Stimulated activated CD4-positive, alpha-beta T cell treated with anti-CD3 and anti-CD28 coated beads, Interleukin-1b, Interleukin-23, amount 100 ng/mL, for 1 hour (primary cell): ENCODE measurements around the gene CSTPP1.
"Not testable (repeated sequence)": the region's sequence is repeated elsewhere in the genome, so short reads cannot be mapped to it uniquely, and the experiment has no call there.

Experiments used
- DNase-seq, 2 donors: peaks; one replicate each; pipeline ENCODE4 v3.0.0-alpha.2; 2020; ENCODE audit warnings: low read depth in 2 of 2

CSTPP1 gene

DNA sequence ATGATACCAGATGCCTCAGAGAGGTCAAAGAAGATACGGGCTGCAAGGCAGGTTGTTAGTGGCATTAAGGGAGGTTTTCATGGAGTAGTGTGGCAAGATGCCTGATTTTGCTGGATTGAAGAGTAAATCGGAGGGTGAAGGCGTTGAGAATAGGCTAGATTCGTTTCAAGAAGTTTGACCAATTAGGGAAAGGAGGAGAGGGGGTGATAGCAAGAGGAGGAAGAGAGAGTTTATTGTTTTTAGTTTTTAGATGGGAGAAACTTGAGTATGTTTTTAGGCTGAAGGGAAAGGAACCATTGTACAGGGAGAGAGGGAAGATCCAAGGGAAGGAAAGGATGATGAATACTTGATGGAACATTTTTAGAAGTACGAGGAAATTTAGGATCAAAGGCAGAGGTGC is 16.5 kb downstream of the CSTPP1 start:
- DNase-seq, result no peak

DNA sequence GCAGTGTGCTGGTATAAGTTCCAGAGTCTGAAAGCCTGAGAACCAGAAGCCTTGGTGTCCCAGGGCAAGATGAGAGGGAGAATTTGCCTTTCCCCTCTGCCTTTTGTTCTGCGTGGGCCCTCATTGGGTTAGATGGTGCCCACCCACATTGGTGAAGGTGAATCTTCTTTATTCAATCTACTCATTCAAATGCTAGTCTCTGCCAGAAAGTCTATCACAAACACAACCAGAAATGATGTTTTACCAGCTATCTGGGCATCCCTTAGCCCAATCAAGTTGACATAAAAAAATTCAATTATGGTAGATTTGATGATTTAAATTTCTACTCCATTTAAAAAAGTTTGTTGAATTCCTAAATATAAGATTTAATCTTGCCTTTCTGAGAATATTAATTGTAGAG is 22.2 kb downstream of the CSTPP1 start:
- DNase-seq, result no peak

DNA sequence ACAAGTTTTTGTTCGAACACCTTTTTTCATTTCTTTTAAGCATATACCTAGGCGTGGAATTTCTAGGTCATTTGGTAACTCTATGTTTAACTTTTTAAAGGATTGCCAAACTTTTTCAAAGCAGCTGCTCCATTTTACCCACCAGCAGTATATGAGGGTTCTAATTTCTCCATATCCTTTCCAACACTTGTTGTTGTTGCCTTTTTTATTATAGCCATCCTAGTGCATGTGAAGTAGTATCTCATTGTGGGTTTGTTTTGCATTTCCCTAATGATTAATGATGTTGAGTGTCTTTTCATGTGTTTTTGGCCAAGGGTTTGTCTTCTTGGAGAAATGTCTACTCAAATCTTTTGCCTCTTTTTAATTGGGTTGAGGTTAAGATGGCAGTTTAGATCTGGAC is 24.5 kb downstream of the CSTPP1 start:
- no peak for DNase-seq

DNA sequence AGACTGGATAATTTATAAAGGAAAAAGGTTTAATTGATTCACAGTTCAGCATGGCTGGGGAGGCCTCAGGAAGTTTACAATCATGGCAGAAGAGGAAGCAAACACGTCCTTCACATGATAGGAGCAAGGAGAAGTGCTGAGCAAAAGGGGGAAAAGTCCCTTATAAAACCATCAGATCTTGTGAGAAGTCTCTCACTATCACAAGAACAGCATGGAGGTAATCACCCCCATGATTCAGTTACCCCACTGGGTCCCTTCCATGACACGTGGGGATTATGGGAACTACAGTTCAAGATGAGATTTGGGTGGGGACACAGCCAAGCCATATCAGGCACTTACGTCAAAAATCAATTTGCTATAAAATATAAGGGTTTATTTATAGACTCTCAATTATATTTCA is 25.3 kb downstream of the CSTPP1 start:
- DNase-seq, result not testable (repeated sequence)

DNA sequence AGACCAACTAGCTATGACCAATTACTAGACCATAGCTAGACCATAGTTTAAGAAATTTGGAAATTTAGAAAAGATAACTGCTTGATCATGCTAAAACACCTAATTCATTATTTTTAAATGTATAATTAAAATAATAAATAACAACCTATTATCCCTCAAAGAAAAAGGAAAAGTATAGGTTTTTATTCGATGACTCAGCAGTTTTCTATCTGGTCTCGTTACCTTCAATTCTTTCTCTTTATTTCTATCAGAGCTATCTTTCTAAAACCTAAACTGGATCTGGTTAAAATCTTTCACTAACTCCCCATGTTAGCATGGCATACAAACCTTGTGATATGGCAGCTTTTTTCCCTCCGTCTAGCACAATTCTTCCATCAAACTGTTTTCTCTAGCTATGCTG is 27.3 kb downstream of the CSTPP1 start:
- DNase-seq, result no peak

DNA sequence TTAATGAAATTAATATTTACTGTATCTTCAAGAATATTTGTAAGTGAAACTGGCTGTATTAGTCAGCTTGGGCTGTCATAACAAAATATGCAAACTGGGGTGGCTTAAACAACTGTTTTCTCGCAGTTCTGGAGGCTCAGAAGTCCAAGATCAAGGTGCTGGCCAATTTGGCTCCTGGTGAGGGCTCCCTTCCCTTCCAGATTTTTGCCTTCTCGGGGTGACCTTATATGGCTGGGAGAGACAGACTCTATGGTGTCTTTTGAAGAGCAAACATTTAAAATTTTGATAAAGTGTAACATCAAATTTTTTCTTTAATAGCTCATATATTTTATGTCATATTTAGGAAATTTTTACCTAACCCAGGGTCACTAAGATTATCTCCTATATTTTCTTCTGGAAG is 30.2 kb downstream of the CSTPP1 start:
- no peak for DNase-seq

DNA sequence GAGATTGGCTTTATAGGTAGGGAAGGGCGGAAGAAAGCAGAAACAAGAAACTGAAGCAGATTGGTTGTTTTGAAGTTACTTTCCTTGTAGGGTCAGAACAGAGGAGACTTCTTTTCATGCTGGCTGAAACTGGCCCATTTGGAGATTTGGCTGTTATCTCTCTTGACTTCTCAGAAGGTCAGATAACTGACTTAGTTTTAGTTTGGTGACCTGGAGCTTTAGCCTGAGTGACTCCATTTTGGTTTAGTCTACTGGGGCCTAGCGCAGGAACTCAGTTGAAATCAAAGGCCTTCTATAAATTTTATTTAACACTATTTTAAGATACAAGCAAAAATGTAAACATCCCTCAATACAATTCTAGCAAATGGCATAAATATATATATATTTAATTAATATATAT is 31.4 kb downstream of the CSTPP1 start:
- no peak for DNase-seq

DNA sequence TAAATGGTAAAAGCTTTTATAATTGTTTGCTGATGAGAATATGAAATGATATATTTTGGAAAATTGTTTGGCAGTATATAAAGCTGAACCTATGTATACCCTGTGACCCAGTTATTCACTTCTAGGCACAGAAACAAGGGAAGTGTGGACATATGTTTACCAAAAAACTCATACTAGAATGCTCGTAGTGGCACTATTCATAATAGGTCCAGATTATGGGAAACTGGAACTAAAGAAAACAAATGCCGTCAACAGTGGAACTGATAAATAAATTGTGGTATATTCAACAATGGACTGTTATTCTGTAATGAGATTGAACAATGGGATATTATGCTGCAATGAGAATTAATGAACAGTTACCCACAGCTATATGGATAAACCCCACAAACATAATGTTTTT is 32.8 kb downstream of the CSTPP1 start:
- DNase-seq, result no peak

DNA sequence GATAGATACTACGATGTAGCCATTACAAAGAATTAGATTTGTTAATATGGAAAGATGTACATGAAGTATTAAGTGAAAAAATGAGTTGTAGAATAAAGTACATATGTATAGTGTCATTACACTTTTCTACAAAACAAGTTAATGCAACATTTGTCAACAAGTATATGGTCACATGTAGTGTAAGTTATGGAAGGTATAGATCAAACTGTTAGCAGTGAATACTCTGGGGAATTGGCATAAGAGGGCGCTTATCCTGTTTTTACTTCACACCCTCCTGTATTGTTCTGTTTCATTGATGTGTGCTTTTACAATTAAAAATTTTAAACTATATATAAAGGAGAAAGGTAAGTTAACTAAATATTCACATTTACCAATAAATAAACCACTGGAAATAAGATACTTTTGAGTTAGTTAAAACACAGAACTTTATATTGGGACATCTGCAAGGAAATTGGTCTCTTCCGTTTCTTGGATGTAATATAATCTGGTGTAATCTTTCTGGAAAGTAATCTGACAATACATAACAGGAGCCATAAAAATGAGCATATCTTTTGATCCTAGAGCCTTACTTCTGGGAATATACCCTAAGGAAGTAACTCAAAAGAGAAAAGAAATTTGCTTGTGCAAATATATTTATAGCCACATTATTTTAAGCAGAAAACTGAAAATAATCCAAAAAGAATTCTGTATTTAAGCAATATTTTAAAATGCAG is 34.5 kb downstream of the CSTPP1 start:
- DNase-seq, result no peak

DNA sequence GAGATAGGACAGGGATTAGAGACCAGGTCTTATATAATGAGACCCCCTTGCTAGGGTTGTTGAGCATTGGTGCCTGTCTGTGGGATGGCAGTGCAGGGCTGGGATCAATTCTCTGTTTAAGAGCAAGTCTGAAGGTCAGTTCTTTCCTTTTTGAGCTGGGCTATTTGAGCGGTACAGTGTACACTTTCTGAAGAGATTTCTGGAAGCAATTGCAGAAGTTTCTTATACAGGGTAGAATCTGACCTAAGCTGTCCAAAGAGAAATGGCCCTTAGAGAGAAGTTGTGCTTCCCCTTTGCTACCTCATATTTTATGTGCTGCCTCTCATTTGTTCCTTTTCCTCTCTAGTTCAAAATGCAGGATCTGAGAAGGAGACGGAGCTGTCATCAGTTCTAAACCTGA is 35.8 kb downstream of the CSTPP1 start:
- no peak for DNase-seq

DNA sequence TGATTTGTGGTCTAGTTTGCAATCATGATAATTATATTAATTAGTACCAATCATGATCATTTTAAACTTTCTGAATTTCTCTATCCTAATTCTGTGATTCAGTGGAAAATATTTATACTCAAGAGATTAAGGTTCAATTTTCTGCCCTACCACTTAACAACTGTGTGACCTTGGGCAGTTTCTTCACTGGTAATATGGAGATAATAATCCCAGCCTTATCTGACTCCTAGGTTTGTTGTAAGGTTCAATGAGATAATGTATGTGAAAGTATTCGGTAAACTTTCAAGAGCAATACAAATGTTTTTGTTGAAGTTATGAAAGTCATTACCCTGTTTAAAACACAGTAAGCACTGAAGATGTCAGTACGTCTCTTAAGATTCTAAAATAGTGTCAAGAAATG is 36.3 kb downstream of the CSTPP1 start:
- no peak for DNase-seq

DNA sequence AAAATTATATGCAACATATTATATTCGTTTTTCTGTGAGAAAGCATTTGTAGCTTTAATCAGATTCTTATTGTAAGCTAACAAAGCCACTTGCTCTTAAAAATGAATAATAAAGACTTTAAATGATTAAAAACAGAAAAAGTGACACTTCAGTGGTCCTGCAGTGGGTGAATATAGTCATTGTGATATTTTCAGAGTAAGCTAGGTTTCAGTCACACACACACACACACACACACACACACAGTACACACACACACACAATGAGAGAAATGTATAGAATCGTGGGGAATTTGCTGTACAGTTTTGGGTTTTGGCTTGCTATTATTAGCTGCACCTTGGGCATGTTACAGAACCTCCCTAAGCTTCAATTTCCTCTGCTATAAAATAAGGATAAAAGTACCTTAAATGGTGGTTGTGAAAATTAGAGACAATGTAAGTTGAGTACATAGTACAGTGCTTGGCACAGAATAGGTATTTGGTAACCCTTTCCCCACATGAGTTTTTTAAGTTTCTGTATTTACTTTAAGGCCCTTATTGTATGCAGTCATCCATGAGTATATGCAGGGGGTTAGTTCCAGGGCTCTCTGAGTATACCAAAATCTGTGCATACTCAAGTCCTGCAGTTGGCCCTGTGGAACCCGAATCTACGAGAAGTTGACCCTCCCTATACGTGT is 39.8 kb downstream of the CSTPP1 start:
- no peak for DNase-seq

DNA sequence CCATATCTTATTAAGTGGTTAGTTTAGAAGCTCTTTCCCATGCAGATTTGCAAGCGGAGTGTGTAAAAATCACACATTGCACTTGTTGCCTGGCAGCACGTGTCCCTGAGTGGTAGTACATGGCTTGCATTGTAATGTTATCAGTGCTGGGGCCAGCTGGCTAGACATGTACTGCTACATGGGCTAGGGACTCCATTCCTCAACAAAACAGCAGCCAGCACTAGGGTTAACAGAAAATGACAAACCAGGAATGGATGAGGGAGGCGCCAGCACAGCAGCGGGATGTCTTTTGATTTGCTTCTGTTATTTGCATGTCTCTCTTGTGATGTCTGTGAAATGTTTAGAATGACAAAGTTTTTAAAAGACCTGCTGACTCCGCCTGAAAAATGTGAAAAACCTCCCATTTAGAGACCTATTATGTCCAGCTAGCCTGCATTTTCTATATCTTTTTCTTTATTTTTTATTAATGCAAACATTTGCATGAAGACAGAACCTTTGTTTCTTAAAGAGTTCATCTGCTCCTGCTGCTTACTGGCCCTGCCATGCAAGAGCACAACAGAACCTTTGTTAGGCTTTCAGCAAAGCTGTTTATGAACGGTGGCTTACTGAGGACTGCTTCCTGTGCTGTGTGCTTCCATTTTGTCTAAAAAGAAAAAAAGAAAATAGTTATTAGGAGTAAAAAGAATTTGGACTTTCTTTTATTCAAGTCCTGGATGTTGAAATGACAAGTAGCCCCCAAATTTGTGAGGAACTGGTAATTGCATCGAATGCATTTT is 40.7 kb downstream of the CSTPP1 start:
- no peak for DNase-seq

DNA sequence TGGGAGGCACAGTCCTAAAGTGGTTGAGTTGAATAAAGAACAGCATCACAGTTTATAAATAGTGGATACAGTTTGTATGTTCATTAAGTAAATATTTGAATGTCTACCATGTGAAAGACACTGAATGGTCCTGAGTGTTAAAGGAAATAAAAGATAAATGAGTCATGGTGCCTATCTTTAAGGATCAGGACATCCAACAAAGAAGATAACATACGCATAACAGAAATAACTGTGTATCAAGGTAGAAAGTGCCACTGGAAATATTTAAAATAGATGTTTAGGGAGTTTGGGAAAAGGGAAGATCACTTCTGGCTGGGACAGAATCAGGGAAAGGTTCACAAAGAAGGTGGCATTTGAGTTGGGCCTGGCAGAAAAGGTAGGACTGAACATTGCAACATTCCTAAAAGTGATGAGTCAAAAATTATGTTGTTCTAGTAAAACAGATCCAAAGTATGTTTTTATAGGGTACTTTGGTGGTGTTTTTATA is 41.5 kb downstream of the CSTPP1 start:
- DNase-seq, result no peak

DNA sequence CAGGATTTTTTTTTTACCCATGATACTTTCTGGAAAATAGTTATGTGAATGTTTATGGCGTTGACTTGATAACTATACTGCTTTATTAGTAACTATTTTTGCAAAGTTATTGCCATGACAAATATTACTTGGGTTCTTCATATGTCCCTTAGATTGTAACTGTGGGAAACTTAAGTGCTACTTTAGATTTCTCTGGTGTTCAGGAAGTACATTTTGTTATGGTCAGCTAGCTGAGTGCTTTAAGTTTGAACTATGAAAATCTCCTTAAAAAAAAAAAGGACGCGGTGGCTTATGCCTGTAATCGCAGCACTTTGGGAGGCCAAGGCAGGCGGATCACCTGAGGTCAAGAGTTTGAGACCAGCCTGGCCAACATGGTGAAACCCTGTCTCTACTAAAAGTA is 42.8 kb downstream of the CSTPP1 start:
- DNase-seq, result no peak

DNA sequence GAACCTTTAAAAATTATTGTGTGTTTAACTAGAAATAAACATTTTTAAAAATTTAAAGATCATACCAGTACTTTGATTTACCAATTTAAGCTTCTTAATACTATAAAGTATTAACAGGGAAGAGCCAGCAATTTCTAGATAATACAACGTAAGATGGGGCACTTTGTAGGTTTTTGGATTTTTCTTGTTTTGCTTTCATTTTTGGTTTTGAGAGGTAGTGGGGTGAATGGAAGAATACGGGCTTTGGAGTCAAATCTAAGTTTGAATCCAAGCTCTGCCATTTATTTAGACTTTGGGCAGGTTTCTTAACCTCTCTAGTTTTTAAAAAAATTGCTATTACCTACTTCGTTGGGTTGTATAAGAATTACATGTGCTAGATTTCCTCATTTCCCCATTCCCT is 44.9 kb downstream of the CSTPP1 start:
- DNase-seq, result no peak

DNA sequence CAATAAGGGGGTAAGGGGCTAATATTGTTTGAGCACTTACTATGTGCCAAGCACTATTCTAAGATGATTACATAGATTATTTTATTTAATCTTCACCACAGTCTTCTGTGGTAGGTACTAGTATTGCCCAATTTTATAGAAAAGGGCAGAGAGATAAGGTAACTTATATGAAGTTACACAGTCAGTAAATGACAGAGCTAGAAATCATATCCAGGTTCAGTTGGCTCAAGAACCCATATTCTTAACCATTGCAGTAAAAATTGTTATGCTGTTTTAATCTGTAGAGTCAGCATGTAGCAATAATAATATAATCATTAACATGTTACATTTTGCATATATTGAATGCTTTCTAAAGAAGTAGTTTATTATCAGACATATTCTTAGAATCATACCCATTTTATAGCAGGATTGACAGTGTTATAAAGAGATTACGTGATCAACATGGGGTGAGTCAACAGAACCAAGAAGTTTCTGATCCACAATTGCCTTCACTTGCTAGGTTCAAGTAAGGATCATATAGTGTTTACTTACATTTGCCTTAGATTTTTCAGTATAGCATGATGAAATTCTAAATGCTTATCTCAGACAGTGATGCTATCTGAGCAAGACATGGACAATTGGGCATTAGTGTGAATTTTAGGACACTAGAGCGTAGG is 46.4 kb downstream of the CSTPP1 start:
- DNase-seq, result no peak

DNA sequence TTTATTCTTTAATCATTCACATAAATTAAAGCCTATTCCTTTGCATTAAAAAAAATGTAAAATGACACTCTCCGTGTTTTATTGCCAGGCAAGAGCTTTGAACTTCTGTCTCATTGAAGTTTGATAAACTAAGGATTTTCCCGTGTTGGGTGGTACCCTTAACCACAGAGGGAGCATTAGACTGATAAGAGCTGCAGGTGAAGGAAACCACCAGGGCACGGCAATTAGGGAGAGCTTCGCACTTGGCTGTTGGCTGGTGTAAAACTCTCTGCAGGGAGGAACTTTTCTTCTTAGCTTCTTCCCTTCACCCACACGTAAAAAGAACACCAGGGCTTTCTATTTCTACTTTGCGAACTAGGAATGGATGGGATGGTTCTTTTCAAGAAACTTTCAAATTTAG is 47.0 kb downstream of the CSTPP1 start:
- no peak for DNase-seq

DNA sequence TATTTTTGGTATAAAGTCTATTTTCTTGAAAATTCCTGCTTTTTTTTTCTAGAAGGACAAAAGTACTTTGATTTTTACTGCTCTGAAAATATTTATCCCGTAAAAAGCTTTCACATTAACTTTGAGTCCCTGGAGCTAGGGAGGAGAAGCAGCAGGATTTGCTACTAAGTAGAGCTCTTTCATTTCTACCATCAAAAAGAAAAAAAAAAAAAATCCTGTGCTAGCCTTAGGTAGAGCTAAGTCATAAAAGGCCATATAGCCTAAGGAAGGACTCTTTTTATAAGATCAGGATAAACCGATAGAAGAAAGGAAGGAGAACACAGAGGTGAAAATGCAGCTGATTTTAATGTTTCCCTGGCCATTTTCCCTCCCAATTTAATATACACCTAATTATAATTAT is 48.0 kb downstream of the CSTPP1 start:
- DNase-seq, result no peak

DNA sequence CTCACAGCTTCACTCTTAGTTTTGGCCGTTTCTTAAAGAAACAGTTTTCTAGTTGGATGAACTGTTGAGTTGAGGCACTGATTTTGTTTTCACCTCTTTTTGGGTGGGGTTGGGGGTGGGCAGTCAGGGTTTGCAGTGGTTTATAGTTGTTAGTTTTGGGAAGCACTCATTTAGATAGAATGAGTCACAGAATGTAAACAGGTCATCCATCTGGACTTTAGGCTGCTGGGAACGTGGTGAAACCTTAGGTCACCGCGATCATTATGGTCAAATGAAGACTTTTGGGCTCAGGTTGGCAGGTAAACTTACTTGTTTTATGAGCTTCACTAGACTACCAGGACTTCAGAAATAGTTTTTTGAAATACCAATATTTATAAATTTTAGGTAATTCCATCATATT is 48.4 kb downstream of the CSTPP1 start:
- DNase-seq, result no peak

DNA sequence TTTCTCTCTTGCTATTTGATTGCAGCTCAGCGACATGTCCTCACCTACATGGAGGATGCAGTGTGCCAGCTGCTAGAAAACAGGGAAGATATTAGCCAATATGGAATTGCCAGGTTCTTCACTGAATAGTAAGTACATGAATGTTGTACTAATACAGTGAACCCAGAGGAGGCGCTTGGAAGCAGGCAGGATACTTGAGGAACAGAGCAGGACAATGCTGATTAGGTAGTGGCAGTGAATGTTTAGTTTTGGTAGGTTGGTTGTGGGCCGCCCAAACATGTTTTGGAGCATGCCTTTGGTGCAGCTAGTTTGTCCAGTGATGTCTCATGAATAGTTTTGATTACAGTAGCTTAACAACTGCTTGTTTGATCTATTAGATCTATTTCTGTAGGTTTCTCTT is 50.6 kb downstream of the CSTPP1 start:
- DNase-seq, result no peak

DNA sequence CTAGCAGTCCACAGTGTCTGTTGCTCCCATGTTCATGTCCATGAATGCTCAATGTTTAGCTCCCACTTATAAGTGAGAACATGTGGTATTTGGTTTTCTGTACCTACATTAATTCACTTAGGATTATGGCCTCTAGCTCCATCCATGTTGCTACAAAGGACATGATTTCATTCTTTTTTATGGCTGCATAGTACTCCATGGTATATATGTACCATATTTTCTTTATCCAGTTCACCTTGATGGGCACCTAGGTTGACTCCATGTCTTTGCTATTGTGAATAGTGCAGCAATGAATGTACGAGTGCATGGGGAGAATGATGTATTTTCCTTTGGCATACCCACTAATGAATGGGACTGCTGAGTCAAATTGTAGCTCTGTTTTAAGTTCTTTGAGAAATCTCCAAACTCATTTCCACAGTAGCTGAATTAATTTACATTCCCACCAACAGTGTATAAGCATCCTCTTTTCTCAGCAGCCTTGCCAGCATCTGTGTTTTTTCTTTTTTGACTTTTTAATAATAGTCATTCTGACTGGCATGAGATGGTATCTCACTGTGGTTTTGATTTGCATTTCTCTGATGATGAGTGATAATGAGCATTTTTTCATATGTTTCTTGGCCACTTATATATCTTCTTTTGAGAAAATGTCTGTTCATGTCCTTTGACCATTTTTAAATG is 53.4 kb downstream of the CSTPP1 start:
- not testable (repeated sequence) for DNase-seq
